ENCODE results near the gene CTBP2. TPM values are rescaled to one million over a fixed set of nuclear protein-coding genes. Genes with fewer than 3 reads are reported as not detected.

Gene CTBP2
- total RNA-seq, 6 experiments from 2014 or later = 3.2 to 8.2 (median 5.4) TPM

GRCh38 chr10:125192620-125193019 lies 32.3 kb upstream of the CTBP2 start:
- no peaks in the 10 kb centered on the region for H3K9me3 ChIP-seq
- no peaks in the 10 kb centered on the region for H3K27me3 ChIP-seq
- H3K27ac ChIP-seq = no peak overlapping the region
- H3K4me1 ChIP-seq = no peaks in the 10 kb centered on the region
- DNase-seq (no peak), ATAC-seq (no peak)
- H3K4me3 ChIP-seq = no peak overlapping the region
- no peaks in the 10 kb centered on the region for H3K36me3 ChIP-seq
- no peak for TF ChIP-seq CTCF (IDR thresholded peaks at IDR 0.05)
- intact Hi-C loops (cut with DNase I) = no loop called here
- 26% methylated on average over 2 of the region's 12 CpGs for WGBS (ENCODE audit: insufficient coverage, low coverage, low lambda C conversion rate, missing lambda C conversion rate)

- DNase-seq = no peak
- TF ChIP-seq POLR2A (IDR thresholded peaks at IDR 0.05) (no peak), CTCF (IDR thresholded peaks at IDR 0.05) (no peak)
- H3K27ac ChIP-seq = no peak overlapping the region
- no peaks in the 10 kb centered on the region for H3K27me3 ChIP-seq
- WGBS (ENCODE audit: insufficient coverage, low coverage, low lambda C conversion rate, missing lambda C conversion rate) = 53% methylated on average over 5 of the region's 9 CpGs
- H3K36me3 ChIP-seq = no peaks in the 10 kb centered on the region
- H3K4me3 ChIP-seq = no peak overlapping the region
- no peaks in the 10 kb centered on the region for H3K4me1 ChIP-seq
- intact Hi-C loops (cut with DNase I) = no loop called here
- H3K9me3 ChIP-seq = no peaks in the 10 kb centered on the region
- ATAC-seq = no peak
These were observed 31.6 kb upstream of the CTBP2 start for GRCh38 chr10:125192005-125192404.

- WGBS (ENCODE audit: insufficient coverage, low coverage, low lambda C conversion rate, missing lambda C conversion rate) = 62% methylated on average over 4 of the region's 8 CpGs
- H3K4me1 ChIP-seq = no peaks in the 10 kb centered on the region
- H3K27me3 ChIP-seq = no peaks in the 10 kb centered on the region
- no peak for DNase-seq
- H3K36me3 ChIP-seq = no peaks in the 10 kb centered on the region
- intact Hi-C loops (cut with DNase I) = no loop called here
- no peak overlapping the region for H3K27ac ChIP-seq
- TF ChIP-seq POLR2A (IDR thresholded peaks at IDR 0.05) (no peak), CTCF (IDR thresholded peaks at IDR 0.05) (no peak)
- no peak overlapping the region for H3K4me3 ChIP-seq
- no peaks in the 10 kb centered on the region for H3K9me3 ChIP-seq
- ATAC-seq = no peak
These were observed 30.6 kb upstream of the CTBP2 start for GRCh38 chr10:125190946-125191345.

GRCh38 chr10:125190414-125190813 lies 30.1 kb upstream of the CTBP2 start:
- H3K36me3 ChIP-seq = no peaks in the 10 kb centered on the region
- H3K9me3 ChIP-seq = no peaks in the 10 kb centered on the region
- H3K4me1 ChIP-seq = no peaks in the 10 kb centered on the region
- no peak overlapping the region for H3K27ac ChIP-seq
- intact Hi-C loops (cut with DNase I) = no loop called here
- no peak overlapping the region for H3K4me3 ChIP-seq
- DNase-seq (no peak), ATAC-seq (no peak)
- WGBS (ENCODE audit: insufficient coverage, low coverage, low lambda C conversion rate, missing lambda C conversion rate) = 33% methylated on average over 3 of the region's 6 CpGs
- no peaks in the 10 kb centered on the region for H3K27me3 ChIP-seq
- TF ChIP-seq CTCF (IDR thresholded peaks at IDR 0.05) (no peak), POLR2A (IDR thresholded peaks at IDR 0.05) (no peak)

- DNase-seq = no peak
These were observed 28.8 kb upstream of the CTBP2 start for GRCh38 chr10:125189162-125189561.

More at GRCh38 chr10:125189162-125189561, 28.8 kb upstream of the CTBP2 start:
- H3K4me1 ChIP-seq = no peaks in the 10 kb centered on the region
- no peak for ATAC-seq
- intact Hi-C loops (cut with DNase I) = no loop called here
- H3K36me3 ChIP-seq = no peaks in the 10 kb centered on the region
- H3K27me3 ChIP-seq = no peaks in the 10 kb centered on the region
- no peak overlapping the region for H3K27ac ChIP-seq
- TF ChIP-seq CTCF (IDR thresholded peaks at IDR 0.05) = no peak
- no peak for TF ChIP-seq POLR2A (IDR thresholded peaks at IDR 0.05)
- no peak overlapping the region for H3K4me3 ChIP-seq
- no peaks in the 10 kb centered on the region for H3K9me3 ChIP-seq
- WGBS (ENCODE audit: insufficient coverage, low coverage, low lambda C conversion rate, missing lambda C conversion rate) = 64% methylated on average over 5 of the region's 8 CpGs

All from right lobe of liver (tissue), 6 donors.